ENCODE results near the gene DGUOK.
A peak's percentile ranks its signal among the peaks of the same experiment; 100 is the strongest.

DGUOK gene

GRCh38 chr2:73894877-73895276 is 31.8 kb upstream of the DGUOK start:
- DNase-seq (ENCODE audit: low spot score), result no peak
- TF ChIP-seq, protein P1, sequence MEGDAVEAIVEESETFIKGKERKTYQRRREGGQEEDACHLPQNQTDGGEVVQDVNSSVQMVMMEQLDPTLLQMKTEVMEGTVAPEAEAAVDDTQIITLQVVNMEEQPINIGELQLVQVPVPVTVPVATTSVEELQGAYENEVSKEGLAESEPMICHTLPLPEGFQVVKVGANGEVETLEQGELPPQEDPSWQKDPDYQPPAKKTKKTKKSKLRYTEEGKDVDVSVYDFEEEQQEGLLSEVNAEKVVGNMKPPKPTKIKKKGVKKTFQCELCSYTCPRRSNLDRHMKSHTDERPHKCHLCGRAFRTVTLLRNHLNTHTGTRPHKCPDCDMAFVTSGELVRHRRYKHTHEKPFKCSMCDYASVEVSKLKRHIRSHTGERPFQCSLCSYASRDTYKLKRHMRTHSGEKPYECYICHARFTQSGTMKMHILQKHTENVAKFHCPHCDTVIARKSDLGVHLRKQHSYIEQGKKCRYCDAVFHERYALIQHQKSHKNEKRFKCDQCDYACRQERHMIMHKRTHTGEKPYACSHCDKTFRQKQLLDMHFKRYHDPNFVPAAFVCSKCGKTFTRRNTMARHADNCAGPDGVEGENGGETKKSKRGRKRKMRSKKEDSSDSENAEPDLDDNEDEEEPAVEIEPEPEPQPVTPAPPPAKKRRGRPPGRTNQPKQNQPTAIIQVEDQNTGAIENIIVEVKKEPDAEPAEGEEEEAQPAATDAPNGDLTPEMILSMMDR (IDR thresholded peaks at IDR 0.05; ENCODE audit: borderline replicate concordance, control extremely low read depth, extremely low read depth, insufficient read depth, missing control alignments), result no peak
- in situ Hi-C loops (cut with MboI; ENCODE audit: low sequenced_read_pairs, unreplicated experiment), result no loop called here

DNA sequence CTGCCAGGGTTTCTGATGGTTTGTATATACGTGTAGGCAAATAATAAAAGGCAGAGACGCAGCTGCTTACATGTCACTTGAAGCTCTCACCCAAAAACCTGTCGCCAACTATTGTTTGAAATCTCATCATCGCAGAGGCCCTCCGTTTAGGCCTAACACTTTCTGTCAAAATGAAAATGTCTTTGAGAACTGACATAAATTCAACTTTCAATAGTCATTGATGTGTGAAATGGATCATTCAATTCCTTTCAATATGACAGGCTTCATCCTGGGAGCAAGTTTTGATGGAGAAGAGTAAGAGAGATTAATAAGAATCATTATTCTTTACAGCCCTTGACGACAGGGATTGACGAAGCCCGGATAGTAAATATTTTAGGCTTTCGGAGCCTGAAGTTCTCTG is 31.2 kb upstream of the DGUOK start:
- TF ChIP-seq, protein P1 (IDR thresholded peaks at IDR 0.05; ENCODE audit: borderline replicate concordance, control extremely low read depth, extremely low read depth, insufficient read depth, missing control alignments), result no peak
- in situ Hi-C loops (cut with MboI; ENCODE audit: low sequenced_read_pairs, unreplicated experiment), result no loop called here
- DNase-seq (ENCODE audit: low spot score), result no peak

- in situ Hi-C loops (cut with MboI; ENCODE audit: low sequenced_read_pairs, unreplicated experiment), result no loop called here
- TF ChIP-seq, protein P1 (IDR thresholded peaks at IDR 0.05; ENCODE audit: borderline replicate concordance, control extremely low read depth, extremely low read depth, insufficient read depth, missing control alignments), result no peak
- DNase-seq (ENCODE audit: low spot score), result peak; percentile 51
These were observed 30.1 kb upstream of the DGUOK start for GRCh38 chr2:73896362-73897239.

DNA sequence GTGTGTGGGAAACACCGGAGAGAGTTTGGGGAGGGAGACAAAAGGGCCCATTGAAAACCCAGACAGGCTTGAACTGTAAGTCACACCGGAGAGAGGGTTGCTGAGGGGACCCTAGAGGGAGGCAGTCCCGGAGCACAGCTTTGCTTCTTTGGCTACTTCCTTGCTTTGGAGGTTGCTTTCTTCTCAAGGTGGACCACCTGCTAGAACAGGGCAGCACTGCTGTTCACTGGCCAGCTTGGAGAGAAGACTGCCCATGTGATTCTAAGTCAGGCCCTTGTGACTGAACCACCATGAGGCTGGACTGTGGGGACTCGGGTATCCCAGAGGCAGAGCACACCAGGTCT is 29.5 kb upstream of the DGUOK start:
- no peak for DNase-seq (ENCODE audit: low spot score)
- in situ Hi-C loops (cut with MboI; ENCODE audit: low sequenced_read_pairs, unreplicated experiment), result no loop called here
- TF ChIP-seq, protein P1 (IDR thresholded peaks at IDR 0.05; ENCODE audit: borderline replicate concordance, control extremely low read depth, extremely low read depth, insufficient read depth, missing control alignments), result no peak

DNA sequence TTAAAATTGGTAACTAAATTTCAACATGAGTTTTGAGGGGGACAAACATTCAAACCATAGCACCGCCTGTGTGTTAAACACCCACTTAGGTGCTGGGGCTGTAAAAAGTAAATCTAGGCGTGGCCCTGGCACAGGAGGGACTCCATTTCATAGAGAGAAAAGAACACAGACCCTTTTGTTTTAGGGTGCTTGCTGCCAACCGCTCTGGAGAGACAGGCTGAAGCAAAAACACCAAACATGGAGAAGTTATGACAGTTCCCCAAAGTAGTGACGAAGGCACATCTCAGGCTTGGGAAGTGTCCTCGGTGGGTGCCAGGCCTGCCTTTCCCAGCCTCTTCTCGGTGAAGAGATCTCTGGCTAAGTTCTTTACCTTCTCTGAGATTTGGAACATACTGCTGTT is 28.7 kb upstream of the DGUOK start:
- DNase-seq (ENCODE audit: low spot score), result no peak
- TF ChIP-seq, protein P1 (IDR thresholded peaks at IDR 0.05; ENCODE audit: borderline replicate concordance, control extremely low read depth, extremely low read depth, insufficient read depth, missing control alignments), result no peak
- in situ Hi-C loops (cut with MboI; ENCODE audit: low sequenced_read_pairs, unreplicated experiment), result no loop called here

DNA sequence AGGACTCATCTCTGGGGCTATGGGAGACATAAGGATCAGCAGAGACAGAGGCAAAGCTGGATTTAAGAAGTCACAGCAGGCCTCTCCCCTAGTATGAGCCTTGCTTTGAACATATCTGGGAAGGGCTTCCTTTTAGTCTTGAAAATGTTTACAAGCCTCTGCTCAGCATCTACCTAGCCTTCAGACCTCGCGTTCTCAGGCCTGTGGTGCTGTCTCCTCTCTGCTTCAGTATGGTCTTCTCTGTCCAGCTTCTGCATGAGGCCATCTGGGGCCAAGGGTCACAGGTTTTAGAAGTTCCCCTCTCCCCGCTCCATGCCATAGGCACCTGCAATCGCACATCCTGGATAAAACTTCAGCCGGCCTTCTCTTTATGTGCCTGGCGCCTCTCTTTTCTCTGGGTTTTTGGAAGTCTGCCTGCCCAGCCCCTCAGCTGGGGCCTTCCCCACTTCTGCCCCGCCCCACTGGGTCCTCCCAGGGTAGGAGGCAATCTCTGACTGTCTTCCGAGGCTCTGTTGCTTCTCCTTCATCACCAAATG is 26.8 kb upstream of the DGUOK start:
- TF ChIP-seq, protein P1 (IDR thresholded peaks at IDR 0.05; ENCODE audit: borderline replicate concordance, control extremely low read depth, extremely low read depth, insufficient read depth, missing control alignments), result no peak
- DNase-seq (ENCODE audit: low spot score), result no peak
- in situ Hi-C loops (cut with MboI; ENCODE audit: low sequenced_read_pairs, unreplicated experiment), result no loop called here
